Esophagus squamous epithelium (tissue), 5 donors: ENCODE measurements around the gene ELK1. TPM values are rescaled to one million over a fixed set of nuclear protein-coding genes. Genes with fewer than 3 reads are reported as not detected.

ENCODE experiments used
- DNase-seq: peaks from one replicate; lab custom pipeline; 2025; lab: John Stamatoyannopoulos, UW
- H3K27ac ChIP-seq, 4 donors: fragments of 200-600 bp; sonication (generic); one replicate each; pipeline ENCODE4 v1.5.1; 2016 to 2019; ENCODE audit warnings: mild to moderate bottlenecking in 1 of 4
- H3K27me3 ChIP-seq, 4 donors: fragments of 200-600 bp; sonication (generic); 1 replicate in 3 of 4; 2 replicates in 1 of 4; pipeline versions ENCODE4 v1.5.1 to v1.6.0; 2017 to 2021; ENCODE audit warnings: antibody characterized with exemption in 1 of 4
- H3K36me3 ChIP-seq, 3 donors: fragments of 200-600 bp; sonication (generic); one replicate each; pipeline ENCODE4 v1.5.1; 2016 to 2019
- H3K4me1 ChIP-seq, 3 donors: fragments of 200-600 bp; sonication (generic); one replicate each; pipeline ENCODE4 v1.5.1; 2017 to 2019
- H3K4me3 ChIP-seq, 4 donors: fragments of 200-600 bp; sonication (generic); 1 replicate in 3 of 4; 2 replicates in 1 of 4; pipeline ENCODE4 v1.5.1; 2016 to 2019; ENCODE audit warnings: mild to moderate bottlenecking in 2 of 4, moderate library complexity in 1 of 4
- H3K9me3 ChIP-seq, 3 donors: fragments of 200-600 bp; sonication (generic); one replicate each; pipeline ENCODE4 v1.5.1; 2016 to 2019
- POLR2A ChIP-seq, 4 donors: fragments of 450-650 bp; IDR thresholded peaks; one replicate each; pipeline ENCODE4 v1.6.1; 2017; ENCODE audit warnings: antibody characterized with exemption in 4 of 4, mild to moderate bottlenecking in 4 of 4, moderate library complexity in 3 of 4
- WGBS, 2 donors: methylation state at CpG; one replicate each; pipeline ENCODE4 v1.1.5; 2018; 5-methylcytosine and 5-hydroxymethylcytosine counted together
- intact Hi-C: fragments of 100-400 bp; cut with DNase I; formaldehyde crosslinking; loops from one replicate; pipeline ENCODE4 v1.15.0; 2022
- total RNA-seq, 4 donors: library from RNA; depleted of rRNA; stranded (reverse); fragments of >200 nt; gene quantifications; one replicate each; pipeline ENCODE4 v1.1.0, GENCODE V29; 2016
- TF ChIP-seq, protein P1 (sequence below), 6 experiments: fragments of 450-650 bp in 4 of 6; fragments of 200-600 bp in 2 of 6; sonication (generic) in 2 of 6; IDR thresholded peaks; one replicate each; pipeline ENCODE4 v1.5.1; 2016 to 2019; ENCODE audit warnings: antibody characterized with exemption in 6 of 6, mild to moderate bottlenecking in 4 of 6, moderate library complexity in 4 of 6
- donor health status: DM: yes; HTN: yes; CAD: no.

ELK1 gene, protein sequence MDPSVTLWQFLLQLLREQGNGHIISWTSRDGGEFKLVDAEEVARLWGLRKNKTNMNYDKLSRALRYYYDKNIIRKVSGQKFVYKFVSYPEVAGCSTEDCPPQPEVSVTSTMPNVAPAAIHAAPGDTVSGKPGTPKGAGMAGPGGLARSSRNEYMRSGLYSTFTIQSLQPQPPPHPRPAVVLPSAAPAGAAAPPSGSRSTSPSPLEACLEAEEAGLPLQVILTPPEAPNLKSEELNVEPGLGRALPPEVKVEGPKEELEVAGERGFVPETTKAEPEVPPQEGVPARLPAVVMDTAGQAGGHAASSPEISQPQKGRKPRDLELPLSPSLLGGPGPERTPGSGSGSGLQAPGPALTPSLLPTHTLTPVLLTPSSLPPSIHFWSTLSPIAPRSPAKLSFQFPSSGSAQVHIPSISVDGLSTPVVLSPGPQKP
- total RNA-seq, result 10 to 100 TPM; 11.4 to 22.6 (median 15.9) TPM

DNA sequence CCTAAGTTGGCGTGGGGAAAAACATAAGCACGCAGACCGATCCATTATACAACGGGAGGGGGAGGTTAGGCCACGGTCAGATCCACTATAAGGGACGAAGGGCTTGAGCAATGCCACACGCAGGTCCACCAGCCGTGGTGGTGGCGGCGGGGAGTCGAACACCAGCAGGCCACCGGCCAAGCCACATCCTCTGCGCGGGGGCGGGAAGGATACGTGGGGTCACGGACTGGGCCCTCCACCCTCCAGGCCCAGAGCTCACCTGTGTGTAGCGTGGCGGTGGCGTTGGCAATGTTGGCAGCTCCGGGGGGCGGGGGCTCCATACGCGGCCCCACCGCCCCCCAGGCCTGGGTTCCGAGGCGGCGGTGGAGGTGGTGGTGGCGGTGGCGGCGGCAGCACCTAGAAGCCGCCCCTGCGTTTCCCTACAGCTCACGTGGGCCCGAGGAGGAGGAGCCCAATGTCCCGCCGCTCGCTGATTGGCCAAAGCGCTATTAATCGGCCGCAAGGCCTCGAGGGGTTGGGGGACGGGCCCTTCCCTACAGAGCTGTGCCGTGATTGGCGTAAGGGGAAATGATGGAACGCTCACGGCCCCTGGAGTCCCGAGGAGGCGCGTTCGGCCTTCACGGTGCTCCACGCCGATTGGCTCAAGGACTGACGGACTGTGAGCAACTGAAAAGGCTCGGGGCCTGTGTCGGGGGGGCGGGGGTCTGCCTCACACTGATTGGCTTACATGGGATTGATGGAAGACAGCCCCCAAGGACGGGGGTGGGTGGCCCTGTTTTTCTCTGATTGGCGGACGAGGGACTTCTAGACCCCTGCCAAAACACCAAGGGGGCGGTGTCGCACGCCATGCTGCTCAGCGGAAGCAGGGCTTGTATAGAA is at the start of gene ELK1:
TSS of gene ELK1 (minus strand) at position 400 of the 879 bp plus-strand sequence. CDS start 9,122 bp downstream, outside the sequence.
- Histone ChIP-seq H3K4me1 (peaks cover 0 to 26% (median 12%) of the 10 kb centered on the region in 3 donors), H3K27ac (peak within 1 kb of the TSS; percentile 87 to 93 (median 92)), H3K36me3 (peaks cover 0 to 17% (median 0%) of the 10 kb centered on the region in 3 donors), H3K27me3 (no peaks in the 10 kb centered on the region), H3K4me3 (peak within 1 kb of the TSS; percentile 70 to 81 (median 76)), H3K9me3 (no peaks in the 10 kb centered on the region)
- intact Hi-C loops, result no loop called here
- WGBS, 2 donors, result 1 to 35% methylated on average over 11 to 13 of the region's 65 CpGs
- peak; percentile 62 for DNase-seq
- TF ChIP-seq POLR2A (IDR thresholded peaks at IDR 0.05), result peak in 3 of 4 donors; percentile 19 to 66 (median 19)
- TF ChIP-seq, protein P1, sequence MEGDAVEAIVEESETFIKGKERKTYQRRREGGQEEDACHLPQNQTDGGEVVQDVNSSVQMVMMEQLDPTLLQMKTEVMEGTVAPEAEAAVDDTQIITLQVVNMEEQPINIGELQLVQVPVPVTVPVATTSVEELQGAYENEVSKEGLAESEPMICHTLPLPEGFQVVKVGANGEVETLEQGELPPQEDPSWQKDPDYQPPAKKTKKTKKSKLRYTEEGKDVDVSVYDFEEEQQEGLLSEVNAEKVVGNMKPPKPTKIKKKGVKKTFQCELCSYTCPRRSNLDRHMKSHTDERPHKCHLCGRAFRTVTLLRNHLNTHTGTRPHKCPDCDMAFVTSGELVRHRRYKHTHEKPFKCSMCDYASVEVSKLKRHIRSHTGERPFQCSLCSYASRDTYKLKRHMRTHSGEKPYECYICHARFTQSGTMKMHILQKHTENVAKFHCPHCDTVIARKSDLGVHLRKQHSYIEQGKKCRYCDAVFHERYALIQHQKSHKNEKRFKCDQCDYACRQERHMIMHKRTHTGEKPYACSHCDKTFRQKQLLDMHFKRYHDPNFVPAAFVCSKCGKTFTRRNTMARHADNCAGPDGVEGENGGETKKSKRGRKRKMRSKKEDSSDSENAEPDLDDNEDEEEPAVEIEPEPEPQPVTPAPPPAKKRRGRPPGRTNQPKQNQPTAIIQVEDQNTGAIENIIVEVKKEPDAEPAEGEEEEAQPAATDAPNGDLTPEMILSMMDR (IDR thresholded peaks at IDR 0.05), result no peak

DNA sequence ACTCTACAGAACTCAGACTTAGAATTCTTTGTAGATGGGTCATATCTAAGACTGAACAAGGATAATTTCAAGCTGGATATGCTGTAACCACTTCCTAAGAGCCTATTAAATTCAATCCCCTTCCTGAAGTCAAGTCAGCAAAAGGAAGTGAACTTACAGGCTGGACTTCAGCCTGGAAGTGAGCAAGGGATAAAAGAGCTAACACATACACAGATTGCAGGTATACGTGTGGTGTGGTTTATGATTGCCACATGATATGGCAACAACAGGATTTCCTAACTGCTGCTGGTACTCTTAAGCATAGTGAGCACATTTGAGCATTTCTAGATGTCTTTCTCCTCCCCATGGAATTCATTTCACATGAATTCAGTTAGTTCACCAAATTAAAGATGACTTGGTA is 46.8 kb upstream of the ELK1 start:
- intact Hi-C loops, result no loop called here
- DNase-seq, result no peak
- no peak overlapping the region for H3K27ac ChIP-seq
- TF ChIP-seq, protein P1 (IDR thresholded peaks at IDR 0.05), result no peak
- no peak for TF ChIP-seq POLR2A (IDR thresholded peaks at IDR 0.05)
- H3K4me1 ChIP-seq, result no peaks in the 10 kb centered on the region
- H3K27me3 ChIP-seq, result peaks cover 0 to 5% (median 2%) of the 10 kb centered on the region in 4 donors
- H3K36me3 ChIP-seq, result no peaks in the 10 kb centered on the region
- WGBS, 2 donors, result 58 to 83% methylated on average over 1 of the region's 1 CpG
- H3K9me3 ChIP-seq, result no peaks in the 10 kb centered on the region
- no peak overlapping the region for H3K4me3 ChIP-seq

DNA sequence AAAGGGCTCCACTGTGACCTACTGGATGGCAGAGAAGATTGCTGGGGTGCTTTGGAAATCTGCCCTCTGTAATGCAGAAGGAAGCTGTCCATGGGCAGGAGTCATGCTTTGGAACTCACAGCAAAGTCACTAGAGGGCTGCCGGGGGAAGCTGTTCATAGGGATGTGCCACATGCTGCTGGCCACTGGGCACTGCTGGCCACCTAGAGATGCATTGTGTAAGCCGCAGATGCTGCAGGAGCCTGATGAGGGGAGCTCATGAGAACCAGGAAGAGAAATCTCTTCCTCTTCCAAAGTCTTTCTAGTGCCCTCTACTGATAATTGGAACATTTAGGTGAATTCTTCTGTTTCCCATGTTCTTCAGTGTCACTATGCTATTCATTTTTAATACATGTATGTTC is 39.8 kb upstream of the ELK1 start:
- no peak overlapping the region for H3K4me3 ChIP-seq
- peaks cover 0 to 4% (median 0%) of the 10 kb centered on the region in 4 donors for H3K27me3 ChIP-seq
- 58% methylated on average over 2 of the region's 2 CpGs; no CpG with 5 or more reads in 1 of the 2 donors for WGBS, 2 donors
- no peaks in the 10 kb centered on the region for H3K9me3 ChIP-seq
- H3K36me3 ChIP-seq, result no peaks in the 10 kb centered on the region
- no peaks in the 10 kb centered on the region for H3K4me1 ChIP-seq
- intact Hi-C loops, result no loop called here
- no peak for TF ChIP-seq POLR2A (IDR thresholded peaks at IDR 0.05)
- TF ChIP-seq, protein P1 (IDR thresholded peaks at IDR 0.05), result no peak
- no peak for DNase-seq
- no peak overlapping the region for H3K27ac ChIP-seq

DNA sequence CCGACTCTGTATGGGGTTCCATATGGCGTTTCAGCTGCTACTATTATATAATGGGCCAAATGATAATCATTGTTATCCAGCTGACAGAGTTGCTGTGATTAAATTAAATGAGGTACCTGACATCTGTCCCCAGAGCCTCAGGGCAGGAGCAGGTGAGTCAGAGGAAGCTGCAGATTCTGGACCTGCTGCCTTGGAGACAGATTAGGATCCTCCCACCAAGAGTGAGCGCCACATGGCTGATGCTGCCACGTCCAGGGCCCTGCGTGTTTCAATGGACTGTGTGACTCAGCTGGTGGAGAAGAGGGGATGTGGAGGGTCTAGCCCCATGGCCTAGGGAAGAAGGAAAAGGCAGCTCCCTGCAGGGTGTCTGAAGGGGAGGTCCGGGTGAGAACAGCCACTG is 36.9 kb upstream of the ELK1 start:
- Histone ChIP-seq H3K4me1 (no peaks in the 10 kb centered on the region), H3K27ac (no peak overlapping the region), H3K4me3 (no peak overlapping the region), H3K27me3 (no peaks in the 10 kb centered on the region), H3K9me3 (no peaks in the 10 kb centered on the region), H3K36me3 (no peaks in the 10 kb centered on the region)
- WGBS, 2 donors, result 53 to 73% methylated on average over 2 to 3 of the region's 6 CpGs
- intact Hi-C loops, result no loop called here
- no peak for DNase-seq
- TF ChIP-seq, protein P1 (IDR thresholded peaks at IDR 0.05), result no peak
- TF ChIP-seq POLR2A (IDR thresholded peaks at IDR 0.05), result no peak
